ENCODE measurements around the gene SH2D3A. TPM values are rescaled to one million over a fixed set of nuclear protein-coding genes. Genes with fewer than 3 reads are reported as not detected.
A peak's percentile ranks its signal among the peaks of the same experiment; 100 is the strongest.

The SH2D3A gene
- total RNA-seq, result 1 to 10 TPM in 2 of 4 donors, not detected in 2; 1.0 to 5.4 TPM

DNA sequence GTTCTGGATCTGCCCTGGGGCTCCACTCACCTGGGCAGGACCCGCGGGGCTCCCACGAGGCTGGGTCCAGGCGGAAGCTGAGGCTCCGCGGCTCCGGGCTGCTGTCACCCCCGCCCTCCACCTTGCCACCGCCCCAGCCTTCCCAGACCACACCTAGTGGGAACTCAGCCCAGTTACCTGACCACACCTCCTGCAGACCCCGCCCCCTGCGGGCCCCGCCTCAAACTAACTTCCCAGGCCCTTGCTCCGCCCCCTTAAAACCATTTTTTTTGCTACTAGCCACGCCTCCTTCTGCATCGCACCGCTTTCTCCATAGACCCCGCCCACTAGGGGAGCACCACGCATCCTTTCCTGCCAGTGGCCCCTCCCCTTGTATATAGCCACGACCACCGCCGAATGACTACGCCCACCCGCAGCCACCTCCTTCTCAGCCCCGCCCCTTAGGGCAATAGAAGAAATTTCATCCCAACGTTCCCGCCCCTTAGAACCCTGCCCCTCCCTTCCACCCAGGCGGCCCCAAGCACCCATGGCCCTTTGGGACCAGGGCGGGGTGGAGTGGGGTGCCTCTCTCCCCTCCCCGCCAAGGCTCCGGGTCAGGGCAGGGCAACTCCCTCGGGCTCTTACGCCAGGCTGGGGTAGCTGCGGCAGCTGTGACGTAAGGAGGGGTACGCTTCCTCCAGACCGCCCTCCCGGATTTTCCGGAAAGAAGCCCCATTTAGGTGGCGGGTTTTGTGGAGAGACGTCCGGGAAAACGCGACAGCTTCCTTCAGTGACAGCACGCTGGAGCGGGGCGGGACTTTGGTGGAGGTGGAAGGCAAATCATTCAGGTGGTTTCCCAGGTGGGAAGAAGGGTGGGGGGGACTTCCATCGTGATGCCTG lies at the start of gene SH2D3A:
TSS of gene SH2D3A (minus strand) at position 79 of the 879 bp plus-strand sequence. CDS start 3,687 bp downstream, outside the sequence.
- no peaks in the 10 kb centered on the region for H3K36me3 ChIP-seq
- H3K4me3 ChIP-seq, result no peak within 1 kb of the TSS
- H3K27ac ChIP-seq, result no peak within 1 kb of the TSS
- intact Hi-C loops (cut with DNase I; ENCODE audit: low total_unique reads), result no loop called here
- H3K27me3 ChIP-seq, result peaks cover 0 to 9% of the 10 kb centered on the region in 2 donors
- no peaks in the 10 kb centered on the region for H3K4me1 ChIP-seq
- H3K9me3 ChIP-seq, result no peaks in the 10 kb centered on the region
- DNase-seq, result peak; percentile 40 to 43
- TF ChIP-seq, protein P1, sequence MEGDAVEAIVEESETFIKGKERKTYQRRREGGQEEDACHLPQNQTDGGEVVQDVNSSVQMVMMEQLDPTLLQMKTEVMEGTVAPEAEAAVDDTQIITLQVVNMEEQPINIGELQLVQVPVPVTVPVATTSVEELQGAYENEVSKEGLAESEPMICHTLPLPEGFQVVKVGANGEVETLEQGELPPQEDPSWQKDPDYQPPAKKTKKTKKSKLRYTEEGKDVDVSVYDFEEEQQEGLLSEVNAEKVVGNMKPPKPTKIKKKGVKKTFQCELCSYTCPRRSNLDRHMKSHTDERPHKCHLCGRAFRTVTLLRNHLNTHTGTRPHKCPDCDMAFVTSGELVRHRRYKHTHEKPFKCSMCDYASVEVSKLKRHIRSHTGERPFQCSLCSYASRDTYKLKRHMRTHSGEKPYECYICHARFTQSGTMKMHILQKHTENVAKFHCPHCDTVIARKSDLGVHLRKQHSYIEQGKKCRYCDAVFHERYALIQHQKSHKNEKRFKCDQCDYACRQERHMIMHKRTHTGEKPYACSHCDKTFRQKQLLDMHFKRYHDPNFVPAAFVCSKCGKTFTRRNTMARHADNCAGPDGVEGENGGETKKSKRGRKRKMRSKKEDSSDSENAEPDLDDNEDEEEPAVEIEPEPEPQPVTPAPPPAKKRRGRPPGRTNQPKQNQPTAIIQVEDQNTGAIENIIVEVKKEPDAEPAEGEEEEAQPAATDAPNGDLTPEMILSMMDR (IDR thresholded peaks at IDR 0.05), result no peak
- peak in 1 of 2 donors; percentile 49 for TF ChIP-seq POLR2A (IDR thresholded peaks at IDR 0.05)

DNA sequence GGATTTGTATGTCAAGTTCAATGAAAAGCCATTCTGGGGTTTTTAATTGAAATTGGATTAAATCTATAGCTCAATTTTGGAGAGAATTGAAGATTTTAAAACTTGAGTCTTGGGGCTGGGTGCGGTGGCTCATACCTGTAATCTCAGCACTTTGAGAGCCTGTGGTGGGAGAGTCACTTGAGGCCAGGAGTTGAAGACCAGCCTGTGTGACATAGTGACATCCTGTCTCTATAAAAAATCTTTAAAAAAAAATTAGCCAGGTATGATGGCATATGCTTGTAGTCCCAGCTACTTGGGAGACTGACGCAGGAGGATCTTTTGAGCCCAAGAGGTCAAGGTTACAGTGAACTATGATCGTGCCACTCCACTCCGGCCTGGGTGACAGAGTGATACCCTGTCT lies 46.4 kb upstream of the SH2D3A start:
- no peak for DNase-seq
- Histone ChIP-seq H3K4me3 (no peak overlapping the region), H3K4me1 (no peaks in the 10 kb centered on the region), H3K9me3 (no peaks in the 10 kb centered on the region), H3K27me3 (no peaks in the 10 kb centered on the region), H3K36me3 (no peaks in the 10 kb centered on the region), H3K27ac (no peak overlapping the region)
- TF ChIP-seq POLR2A (IDR thresholded peaks at IDR 0.05), result no peak
- TF ChIP-seq, protein P1 (IDR thresholded peaks at IDR 0.05), result no peak
- intact Hi-C loops (cut with DNase I; ENCODE audit: low total_unique reads), result no loop called here

DNA sequence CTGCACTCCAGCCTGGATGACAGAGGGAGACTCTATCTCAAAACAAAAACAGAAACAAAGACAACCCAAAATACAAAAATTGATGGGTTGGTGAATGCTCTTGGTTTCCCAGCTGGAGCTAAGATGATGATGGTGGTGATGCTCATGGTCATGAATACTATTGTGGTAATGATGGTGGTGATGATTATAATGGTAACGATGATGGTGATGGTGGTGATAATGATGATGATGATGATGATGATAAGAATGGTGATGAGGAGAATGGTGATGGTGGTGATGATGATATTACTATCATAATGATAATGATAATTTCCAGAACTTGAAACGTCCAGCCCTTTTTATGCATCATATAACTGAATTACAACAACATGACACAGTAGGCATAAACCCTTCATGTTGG lies 45.4 kb upstream of the SH2D3A start:
- intact Hi-C loops (cut with DNase I; ENCODE audit: low total_unique reads), result no loop called here
- H3K27me3 ChIP-seq, result no peaks in the 10 kb centered on the region
- no peaks in the 10 kb centered on the region for H3K4me1 ChIP-seq
- no peak for DNase-seq
- no peak for TF ChIP-seq POLR2A (IDR thresholded peaks at IDR 0.05)
- TF ChIP-seq, protein P1 (IDR thresholded peaks at IDR 0.05), result no peak
- no peak overlapping the region for H3K27ac ChIP-seq
- H3K4me3 ChIP-seq, result no peak overlapping the region
- no peaks in the 10 kb centered on the region for H3K9me3 ChIP-seq
- no peaks in the 10 kb centered on the region for H3K36me3 ChIP-seq

DNA sequence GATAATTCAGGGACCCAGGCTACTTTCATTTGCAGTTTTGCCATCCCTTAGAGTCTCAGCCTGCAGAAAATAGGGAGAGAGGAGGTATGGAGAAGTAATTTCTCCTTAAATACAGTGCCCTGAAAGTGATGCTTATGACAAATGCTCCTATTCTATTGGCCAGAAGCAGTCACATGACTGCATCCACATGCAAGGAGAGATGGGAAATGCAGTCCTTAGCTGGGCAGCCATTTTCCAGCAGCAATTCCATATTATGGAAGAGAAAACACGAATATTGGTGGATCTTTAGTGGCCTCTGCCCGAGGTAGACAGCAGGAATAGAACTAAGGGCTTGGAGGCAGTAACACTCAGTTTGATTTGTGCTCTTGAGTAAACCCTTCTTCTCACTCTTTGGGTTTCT lies 44.7 kb upstream of the SH2D3A start:
- TF ChIP-seq, protein P1 (IDR thresholded peaks at IDR 0.05), result no peak
- no peak for TF ChIP-seq POLR2A (IDR thresholded peaks at IDR 0.05)
- Histone ChIP-seq H3K27ac (no peak overlapping the region), H3K4me1 (no peaks in the 10 kb centered on the region), H3K4me3 (no peak overlapping the region), H3K27me3 (no peaks in the 10 kb centered on the region), H3K36me3 (no peaks in the 10 kb centered on the region), H3K9me3 (no peaks in the 10 kb centered on the region)
- DNase-seq, result no peak
- intact Hi-C loops (cut with DNase I; ENCODE audit: low total_unique reads), result no loop called here

DNA sequence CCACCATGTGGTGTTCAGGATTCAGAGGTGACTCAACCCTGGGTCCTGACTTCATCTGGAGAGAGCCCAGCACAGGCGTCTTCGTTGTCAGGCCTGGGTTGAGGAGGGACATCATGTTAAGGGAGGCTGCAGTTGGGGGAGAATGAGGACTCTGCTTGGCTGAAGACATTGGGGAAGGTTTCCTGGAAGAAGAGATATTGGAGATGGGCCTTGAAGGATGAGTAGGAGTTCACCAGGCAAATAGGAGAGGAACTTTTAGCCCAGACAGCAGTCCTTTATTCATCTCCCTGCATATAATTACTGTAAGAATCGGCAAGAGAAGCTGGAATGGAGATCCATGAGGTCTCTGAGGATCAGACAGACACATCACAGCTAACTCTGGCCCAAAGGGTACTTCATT lies 44.1 kb upstream of the SH2D3A start:
- Histone ChIP-seq H3K4me3 (no peak overlapping the region), H3K36me3 (no peaks in the 10 kb centered on the region), H3K27ac (no peak overlapping the region), H3K9me3 (no peaks in the 10 kb centered on the region), H3K27me3 (no peaks in the 10 kb centered on the region), H3K4me1 (no peaks in the 10 kb centered on the region)
- intact Hi-C loops (cut with DNase I; ENCODE audit: low total_unique reads), result no loop called here
- DNase-seq, result no peak
- TF ChIP-seq, protein P1 (IDR thresholded peaks at IDR 0.05), result no peak
- no peak for TF ChIP-seq POLR2A (IDR thresholded peaks at IDR 0.05)

Measured in uterus (tissue), 4 donors.